OCI-LY3 (cell line): ENCODE measurements around the gene ALG1.

Experiments
- CTCF ChIP-seq: fragments of 200-600, 300-600 bp; sonication (generic); IDR thresholded peaks from 2 replicates; pipeline ENCODE4 v1.5.1; 2014; ENCODE audit warnings: antibody characterized with exemption, low read length, low read depth
- EZH2phosphoT487 ChIP-seq: fragments of 200-600 bp; shearing (Covaris generic); IDR thresholded peaks from 2 replicates; pipeline ENCODE4 v1.6.1; 2018; ENCODE audit warnings: antibody characterized with exemption, mixed run types, low read depth

GRCh38 chr16:5027086-5027485, 44.6 kb upstream of the ALG1 start:
- TF ChIP-seq CTCF (no peak), EZH2phosphoT487 (no peak)
